ENCODE results near the gene PPIE.

PPIE gene

GRCh38 chr1:39696448-39696847 is 42.2 kb upstream of the PPIE start:
- no peak for ATAC-seq (ENCODE audit: insufficient read depth, low read depth)
- Histone ChIP-seq H3K27me3 (ENCODE audit: insufficient read depth, low read length, poor library complexity) (peaks cover 22% of the 10 kb centered on the region), H3K4me2 (ENCODE audit: insufficient read depth, low read length) (no peak overlapping the region)

DNA sequence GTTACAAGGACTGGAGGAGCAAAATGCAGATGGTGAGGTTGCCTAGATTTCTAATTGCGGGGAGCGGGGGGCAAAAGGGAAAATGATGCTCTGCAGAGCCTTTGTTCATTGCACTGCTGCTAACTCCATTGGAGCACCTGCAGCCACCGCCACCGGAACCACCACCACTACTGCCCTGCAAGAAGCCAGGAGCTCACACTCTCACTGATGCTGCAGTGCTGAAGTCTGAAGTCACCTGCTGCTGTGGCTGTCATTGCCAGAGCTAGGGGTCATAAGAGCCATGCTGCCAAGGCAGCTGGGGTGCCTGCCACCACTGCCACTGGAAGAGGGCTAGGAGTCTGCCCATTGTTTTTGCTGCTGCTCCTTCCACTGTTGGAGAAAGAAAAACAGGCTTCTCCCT is 40.1 kb upstream of the PPIE start:
- Histone ChIP-seq H3K27me3 (ENCODE audit: insufficient read depth, low read length, poor library complexity) (peaks cover 27% of the 10 kb centered on the region), H3K4me2 (ENCODE audit: insufficient read depth, low read length) (no peak overlapping the region), H3K79me2 (ENCODE audit: insufficient read depth, low read length) (no peaks in the 10 kb centered on the region), H3K27ac (ENCODE audit: low read length) (no peak overlapping the region), H3K9me3 (ENCODE audit: insufficient read depth, low read length, severe bottlenecking) (no peaks in the 10 kb centered on the region), H3K4me1 (ENCODE audit: insufficient read depth, low read length) (no peaks in the 10 kb centered on the region), H3K36me3 (ENCODE audit: insufficient read depth, low read length) (no peaks in the 10 kb centered on the region), H3K9ac (ENCODE audit: low read depth, low read length) (no peak overlapping the region), H3K4me3 (ENCODE audit: low read depth in 1 of 2, low read length in 2 of 2) (no peak overlapping the region), H4K20me1 (ENCODE audit: insufficient read depth, low read length) (no peaks in the 10 kb centered on the region), H2AFZ (ENCODE audit: low read depth, low read length) (no peak overlapping the region)
- no peak for TF ChIP-seq CTCF (IDR thresholded peaks at IDR 0.05; ENCODE audit: borderline replicate concordance, extremely low read depth, low read length, poor library complexity, severe bottlenecking)
- no peak for TF ChIP-seq EZH2 (IDR thresholded peaks at IDR 0.05; ENCODE audit: borderline replicate concordance, low read depth, low read length, severe bottlenecking)
- ATAC-seq (ENCODE audit: insufficient read depth, low read depth) (no peak), DNase-seq (no peak)

More at GRCh38 chr1:39696448-39696847, 42.2 kb upstream of the PPIE start:
- Histone ChIP-seq H3K4me1 (ENCODE audit: insufficient read depth, low read length) (no peaks in the 10 kb centered on the region), H3K27ac (ENCODE audit: low read length) (no peak overlapping the region), H3K79me2 (ENCODE audit: insufficient read depth, low read length) (no peaks in the 10 kb centered on the region), H4K20me1 (ENCODE audit: insufficient read depth, low read length) (no peaks in the 10 kb centered on the region), H2AFZ (ENCODE audit: low read depth, low read length) (no peak overlapping the region), H3K9me3 (ENCODE audit: insufficient read depth, low read length, severe bottlenecking) (no peaks in the 10 kb centered on the region), H3K36me3 (ENCODE audit: insufficient read depth, low read length) (no peaks in the 10 kb centered on the region), H3K4me3 (ENCODE audit: low read depth in 1 of 2, low read length in 2 of 2) (no peak overlapping the region), H3K9ac (ENCODE audit: low read depth, low read length) (no peak overlapping the region)
- DNase-seq = no peak
- TF ChIP-seq EZH2 (IDR thresholded peaks at IDR 0.05; ENCODE audit: borderline replicate concordance, low read depth, low read length, severe bottlenecking) = no peak
- TF ChIP-seq CTCF (IDR thresholded peaks at IDR 0.05; ENCODE audit: borderline replicate concordance, extremely low read depth, low read length, poor library complexity, severe bottlenecking) = no peak

- no peaks in the 10 kb centered on the region for H3K4me1 ChIP-seq (ENCODE audit: insufficient read depth, low read length)
- H3K27me3 ChIP-seq (ENCODE audit: insufficient read depth, low read length, poor library complexity) = peaks cover 27% of the 10 kb centered on the region
- no peaks in the 10 kb centered on the region for H3K36me3 ChIP-seq (ENCODE audit: insufficient read depth, low read length)
- H3K27ac ChIP-seq (ENCODE audit: low read length) = no peak overlapping the region
- H3K4me3 ChIP-seq (ENCODE audit: low read depth in 1 of 2, low read length in 2 of 2) = no peak overlapping the region
- no peaks in the 10 kb centered on the region for H3K79me2 ChIP-seq (ENCODE audit: insufficient read depth, low read length)
- no peak for DNase-seq
- H3K9me3 ChIP-seq (ENCODE audit: insufficient read depth, low read length, severe bottlenecking) = no peaks in the 10 kb centered on the region
- TF ChIP-seq CTCF (IDR thresholded peaks at IDR 0.05; ENCODE audit: borderline replicate concordance, extremely low read depth, low read length, poor library complexity, severe bottlenecking) = no peak
- TF ChIP-seq EZH2 (IDR thresholded peaks at IDR 0.05; ENCODE audit: borderline replicate concordance, low read depth, low read length, severe bottlenecking) = no peak
- no peak overlapping the region for H2AFZ ChIP-seq (ENCODE audit: low read depth, low read length)
- H4K20me1 ChIP-seq (ENCODE audit: insufficient read depth, low read length) = no peaks in the 10 kb centered on the region
- no peak overlapping the region for H3K4me2 ChIP-seq (ENCODE audit: insufficient read depth, low read length)
- H3K9ac ChIP-seq (ENCODE audit: low read depth, low read length) = no peak overlapping the region
- no peak for ATAC-seq (ENCODE audit: insufficient read depth, low read depth)
These were observed 39.3 kb upstream of the PPIE start for GRCh38 chr1:39699419-39699818.

DNA sequence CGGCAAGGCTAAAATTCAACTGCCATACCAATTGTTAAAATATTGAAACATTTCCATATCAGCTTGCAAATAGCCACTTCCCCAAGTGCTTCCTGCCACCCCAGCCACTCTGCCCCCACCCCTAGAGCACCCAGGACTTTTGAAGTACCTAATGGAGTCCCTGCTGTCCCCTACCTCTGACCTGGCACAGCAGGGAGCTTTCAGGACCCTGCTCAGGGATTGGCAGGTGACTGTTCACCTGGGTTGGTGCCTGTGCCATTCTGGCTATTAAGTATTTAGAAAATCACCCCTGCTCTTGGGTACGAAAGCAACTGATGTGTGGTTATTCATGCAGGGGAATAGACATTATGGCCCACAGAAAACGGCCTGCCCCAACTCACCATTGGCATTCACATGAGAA is 38.3 kb upstream of the PPIE start:
- no peak for TF ChIP-seq EZH2 (IDR thresholded peaks at IDR 0.05; ENCODE audit: borderline replicate concordance, low read depth, low read length, severe bottlenecking)
- H3K27me3 ChIP-seq (ENCODE audit: insufficient read depth, low read length, poor library complexity) = peaks cover 20% of the 10 kb centered on the region
- no peaks in the 10 kb centered on the region for H3K9me3 ChIP-seq (ENCODE audit: insufficient read depth, low read length, severe bottlenecking)

More for the DNA sequence above, 38.3 kb upstream of the PPIE start:
- no peak overlapping the region for H2AFZ ChIP-seq (ENCODE audit: low read depth, low read length)
- no peaks in the 10 kb centered on the region for H3K79me2 ChIP-seq (ENCODE audit: insufficient read depth, low read length)
- DNase-seq (no peak), ATAC-seq (ENCODE audit: insufficient read depth, low read depth) (no peak)
- H3K27ac ChIP-seq (ENCODE audit: low read length) = no peak overlapping the region
- H4K20me1 ChIP-seq (ENCODE audit: insufficient read depth, low read length) = no peaks in the 10 kb centered on the region
- H3K4me3 ChIP-seq (ENCODE audit: low read depth in 1 of 2, low read length in 2 of 2) = no peak overlapping the region
- H3K9ac ChIP-seq (ENCODE audit: low read depth, low read length) = no peak overlapping the region
- no peaks in the 10 kb centered on the region for H3K36me3 ChIP-seq (ENCODE audit: insufficient read depth, low read length)
- H3K4me2 ChIP-seq (ENCODE audit: insufficient read depth, low read length) = no peak overlapping the region
- H3K4me1 ChIP-seq (ENCODE audit: insufficient read depth, low read length) = no peaks in the 10 kb centered on the region
